ENCODE data around the gene NLK. TPM values are rescaled to one million over a fixed set of nuclear protein-coding genes. Genes with fewer than 3 reads are reported as not detected.
A peak's percentile ranks its signal among the peaks of the same experiment; 100 is the strongest.

NLK gene
- total and polyA plus RNA-seq, 2 of the 4 experiments (the other 2 are of a cell fraction): 15.3 to 23.3 TPM

DNA sequence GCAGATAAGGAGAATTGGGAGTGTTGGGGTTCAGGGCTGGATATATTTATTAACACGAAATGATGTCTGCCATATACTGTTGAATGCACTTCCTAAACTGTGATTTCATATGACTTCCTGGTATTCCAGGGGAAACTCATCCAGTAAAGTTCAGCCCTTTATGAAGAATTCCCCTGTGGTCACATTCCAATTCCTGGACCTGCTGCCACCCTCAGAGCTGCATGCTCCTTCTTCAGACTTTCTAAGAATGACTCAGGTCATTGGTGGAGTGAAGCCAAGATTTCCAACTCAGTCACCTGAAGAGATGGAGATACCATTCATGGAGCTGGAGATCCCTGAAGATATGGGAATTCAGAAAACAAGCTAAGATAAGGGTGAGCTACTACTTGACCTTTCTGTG is 162.3 kb downstream of the NLK start:
- DNase-seq (peak; percentile 54), ATAC-seq (ENCODE audit: low read depth) (peak; percentile 56)
- H4K20me1 ChIP-seq (ENCODE audit: insufficient read depth, low read length): no peaks in the 10 kb centered on the region
- no peak overlapping the region for H2BK20ac ChIP-seq (ENCODE audit: low read depth, low read length)
- no peak for TF ChIP-seq MAZ (IDR thresholded peaks at IDR 0.05; ENCODE audit: borderline replicate concordance, low read depth, low read length)
- no peak for TF ChIP-seq BHLHE40 (IDR thresholded peaks at IDR 0.05; ENCODE audit: low read depth, low read length)
- no peak for TF ChIP-seq CHD1 (IDR thresholded peaks at IDR 0.05; ENCODE audit: low read depth, low read length)
- no peak for TF ChIP-seq FOS (IDR thresholded peaks at IDR 0.05; ENCODE audit: low read depth, low read length)
- TF ChIP-seq MXI1 (IDR thresholded peaks at IDR 0.05; ENCODE audit: borderline replicate concordance, low read depth, low read length): no peak
- no peak for TF ChIP-seq RAD21 (IDR thresholded peaks at IDR 0.05; ENCODE audit: low read length)
- no peak for TF ChIP-seq ELK1 (IDR thresholded peaks at IDR 0.05; ENCODE audit: borderline replicate concordance, low read depth, low read length)
- no peak for TF ChIP-seq CEBPB (IDR thresholded peaks at IDR 0.05; ENCODE audit: low read depth, low read length)
- no peak for TF ChIP-seq NFE2L2 (IDR thresholded peaks at IDR 0.05; ENCODE audit: low read depth, low read length)
- H3K4me1 ChIP-seq (ENCODE audit: control insufficient read depth, insufficient read depth, low read length): 0 out of 2 replicates have a peak, but pooled peaks cover 2% of the 10 kb centered on the region
- no peak overlapping the region for H4K5ac ChIP-seq (ENCODE audit: low read depth, low read length)
- WGBS, 2 experiments (ENCODE audit: extremely low coverage in 2 of 2, insufficient read length in 1 of 2): no CpG with 5 or more reads among the region's 1 CpG
- H3K4ac ChIP-seq (ENCODE audit: low read depth, low read length): no peak overlapping the region
- H3K9me1 ChIP-seq (ENCODE audit: insufficient read depth, low read length): 0 out of 2 replicates have a peak, but pooled peaks cover 4% of the 10 kb centered on the region
- no peak overlapping the region for H2AK9ac ChIP-seq (replicated peaks; ENCODE audit: low read depth, low read length, poor library complexity)
- no peak overlapping the region for H2AFZ ChIP-seq (replicated peaks; ENCODE audit: low read length, poor library complexity)
- H4K91ac ChIP-seq (ENCODE audit: insufficient read depth, low read depth, low read length): no peak overlapping the region
- H3K27me3 ChIP-seq (ENCODE audit: control insufficient read depth, insufficient read depth, low read length): no peaks in the 10 kb centered on the region
- no peak overlapping the region for H2BK15ac ChIP-seq (ENCODE audit: low read depth, low read length)
- H3K36me3 ChIP-seq (ENCODE audit: control insufficient read depth, insufficient read depth, low read length): no peaks in the 10 kb centered on the region
- BruUV-seq (replicated peaks): no TSS peak
- dilution Hi-C loops (cut with HindIII; ENCODE audit: low sequenced_read_pairs, unreplicated experiment) (no loop called here), in situ Hi-C loops (cut with MboI; ENCODE audit: low sequenced_read_pairs) (no loop called here), intact Hi-C loops (cut with micrococcal nuclease) (no loop called here)
- no peak overlapping the region for H3K18ac ChIP-seq (ENCODE audit: low read depth, low read length)
- H4K8ac ChIP-seq (ENCODE audit: low read depth in 2 of 2, low read length in 2 of 2): no peak overlapping the region
- H3K27ac ChIP-seq (ENCODE audit: insufficient read depth, low read length): no peak overlapping the region
- no peak overlapping the region for H2BK5ac ChIP-seq (ENCODE audit: low read depth, low read length, poor library complexity, severe bottlenecking)
- H2BK120ac ChIP-seq (ENCODE audit: low read depth, low read length): no peak overlapping the region
- no peak overlapping the region for H3K4me2 ChIP-seq (ENCODE audit: low read depth, low read length)
- no peak overlapping the region for H2AK5ac ChIP-seq (ENCODE audit: low read depth, low read length)
- no peak overlapping the region for H3K4me3 ChIP-seq (ENCODE audit: insufficient read depth, low read depth, low read length)
- no peak overlapping the region for H3K56ac ChIP-seq (ENCODE audit: extremely low read depth, insufficient read depth, low read length)
- no peak overlapping the region for H3K9ac ChIP-seq (ENCODE audit: low read depth, low read length)
- no peak overlapping the region for H3K23ac ChIP-seq (ENCODE audit: low read depth, low read length)
- POLR2A ChIA-PET (ENCODE audit: unreplicated experiment): no interaction called here
- H3K79me1 ChIP-seq (ENCODE audit: low read depth in 1 of 2, low read length in 2 of 2): no peaks in the 10 kb centered on the region
- CTCF ChIA-PET: no interaction called here
- H3K14ac ChIP-seq (replicated peaks; ENCODE audit: low read depth, low read length): no peak overlapping the region
- no peaks in the 10 kb centered on the region for H3K9me3 ChIP-seq (ENCODE audit: control insufficient read depth, insufficient read depth, low read length)

Measured in IMR-90 (cell line).